ENCODE data around the gene PBOV1. TPM values are rescaled to one million over a fixed set of nuclear protein-coding genes. Genes with fewer than 3 reads are reported as not detected.

PBOV1 gene
- total and polyA plus RNA-seq, 12 donors, result not detected

DNA sequence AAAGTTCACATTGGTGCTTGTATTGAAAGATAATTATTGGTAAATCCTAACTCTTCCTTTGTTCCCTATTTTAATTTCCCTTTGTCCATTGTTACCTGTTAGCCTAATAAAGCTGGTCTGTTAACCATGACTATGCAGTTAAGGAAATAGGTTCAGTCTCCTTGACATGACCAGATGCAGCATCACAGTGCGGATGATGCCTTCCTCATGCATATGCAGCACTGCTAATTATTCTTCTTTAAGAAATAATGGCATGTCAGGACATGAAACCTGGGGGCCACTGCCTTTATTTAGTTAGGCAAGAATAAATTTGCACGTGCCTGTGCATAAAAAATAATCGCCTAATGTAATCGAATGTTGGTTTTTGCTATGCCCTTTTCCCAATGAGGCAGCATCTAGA lies 16.5 kb downstream of the PBOV1 start:
- intact Hi-C loops (cut with DNase I), result no loop called here
- TF ChIP-seq, protein P1, sequence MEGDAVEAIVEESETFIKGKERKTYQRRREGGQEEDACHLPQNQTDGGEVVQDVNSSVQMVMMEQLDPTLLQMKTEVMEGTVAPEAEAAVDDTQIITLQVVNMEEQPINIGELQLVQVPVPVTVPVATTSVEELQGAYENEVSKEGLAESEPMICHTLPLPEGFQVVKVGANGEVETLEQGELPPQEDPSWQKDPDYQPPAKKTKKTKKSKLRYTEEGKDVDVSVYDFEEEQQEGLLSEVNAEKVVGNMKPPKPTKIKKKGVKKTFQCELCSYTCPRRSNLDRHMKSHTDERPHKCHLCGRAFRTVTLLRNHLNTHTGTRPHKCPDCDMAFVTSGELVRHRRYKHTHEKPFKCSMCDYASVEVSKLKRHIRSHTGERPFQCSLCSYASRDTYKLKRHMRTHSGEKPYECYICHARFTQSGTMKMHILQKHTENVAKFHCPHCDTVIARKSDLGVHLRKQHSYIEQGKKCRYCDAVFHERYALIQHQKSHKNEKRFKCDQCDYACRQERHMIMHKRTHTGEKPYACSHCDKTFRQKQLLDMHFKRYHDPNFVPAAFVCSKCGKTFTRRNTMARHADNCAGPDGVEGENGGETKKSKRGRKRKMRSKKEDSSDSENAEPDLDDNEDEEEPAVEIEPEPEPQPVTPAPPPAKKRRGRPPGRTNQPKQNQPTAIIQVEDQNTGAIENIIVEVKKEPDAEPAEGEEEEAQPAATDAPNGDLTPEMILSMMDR (IDR thresholded peaks at IDR 0.05), result no peak
- no peak for DNase-seq
- 83 to 92% (median 88%) methylated on average over 4 of the region's 4 CpGs for WGBS, 4 donors
- no peaks in the 10 kb centered on the region for H3K36me3 ChIP-seq (replicated peaks in 1 of 2)
- no peaks in the 10 kb centered on the region for H3K4me1 ChIP-seq (replicated peaks in 1 of 2)
- H3K9me3 ChIP-seq (replicated peaks in 1 of 3), result no peaks in the 10 kb centered on the region
- no peaks in the 10 kb centered on the region for H3K27me3 ChIP-seq
- H3K27ac ChIP-seq, result no peak overlapping the region
- no peak overlapping the region for H3K4me3 ChIP-seq

DNA sequence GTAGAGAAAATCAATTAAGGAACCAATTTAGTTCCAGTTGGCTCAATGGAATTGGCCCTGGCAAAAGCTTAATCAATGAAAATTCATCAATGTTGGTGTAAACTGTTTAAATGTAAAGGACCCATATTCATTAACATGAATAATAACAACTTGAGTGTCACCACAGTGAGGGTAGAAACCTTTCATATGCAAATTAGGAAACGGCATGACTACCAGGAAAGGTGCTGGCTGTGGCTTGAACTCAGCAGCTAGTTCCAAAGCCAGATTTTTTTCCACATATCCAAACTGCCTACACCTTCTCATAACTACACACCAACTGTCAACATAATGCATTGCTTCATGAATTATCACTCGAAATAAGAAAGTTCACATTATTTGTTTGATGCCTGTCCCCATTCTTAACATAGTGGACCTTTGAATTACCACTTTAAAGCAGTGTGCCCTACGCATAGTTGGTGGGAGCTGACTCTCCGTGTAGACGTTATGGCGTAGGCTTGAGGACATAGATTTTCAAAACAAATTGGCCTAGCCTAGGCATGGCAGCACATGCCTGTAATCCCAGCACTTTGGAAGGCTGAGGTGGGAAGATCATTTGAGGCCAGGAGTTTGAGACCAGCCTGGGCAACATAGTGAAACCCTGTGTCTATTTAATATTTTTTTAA lies 19.7 kb downstream of the PBOV1 start:
- H3K4me1 ChIP-seq (replicated peaks in 1 of 2), result no peaks in the 10 kb centered on the region
- TF ChIP-seq POLR2A (IDR thresholded peaks at IDR 0.05), result no peak
- TF ChIP-seq, protein P1 (IDR thresholded peaks at IDR 0.05), result no peak
- no peaks in the 10 kb centered on the region for H3K9me3 ChIP-seq (replicated peaks in 1 of 3)
- intact Hi-C loops (cut with DNase I), result no loop called here
- WGBS, 4 donors, result 57 to 73% (median 65%) methylated on average over 6 of the region's 6 CpGs
- no peak for DNase-seq
- H3K27ac ChIP-seq, result no peak overlapping the region
- no peak overlapping the region for H3K4me3 ChIP-seq
- H3K36me3 ChIP-seq (replicated peaks in 1 of 2), result no peaks in the 10 kb centered on the region
- H3K27me3 ChIP-seq, result no peaks in the 10 kb centered on the region

DNA sequence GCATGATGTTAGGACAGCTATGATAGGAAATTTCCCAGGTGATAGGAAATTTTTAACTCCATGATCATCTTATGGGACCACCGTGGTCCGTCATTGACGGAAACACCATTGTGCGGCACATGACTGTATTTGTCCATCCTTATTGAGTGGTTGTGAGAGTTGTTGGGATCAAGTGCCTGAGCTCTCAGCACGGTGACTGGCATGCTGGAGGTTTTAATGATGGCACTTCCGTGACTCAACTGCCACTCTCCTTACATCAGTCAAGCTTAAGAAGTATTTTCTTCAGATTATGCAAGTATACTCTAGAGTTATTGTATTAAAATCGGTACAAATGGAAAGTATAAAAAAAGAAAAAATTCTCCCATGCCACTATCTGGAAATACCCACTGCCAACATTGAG lies 20.7 kb downstream of the PBOV1 start:
- Histone ChIP-seq H3K27ac (no peak overlapping the region), H3K27me3 (no peaks in the 10 kb centered on the region), H3K36me3 (replicated peaks in 1 of 2) (no peaks in the 10 kb centered on the region), H3K4me1 (replicated peaks in 1 of 2) (no peaks in the 10 kb centered on the region), H3K9me3 (replicated peaks in 1 of 3) (no peaks in the 10 kb centered on the region), H3K4me3 (no peak overlapping the region)
- intact Hi-C loops (cut with DNase I), result no loop called here
- WGBS, 4 donors, result 85 to 90% (median 89%) methylated on average over 7 of the region's 7 CpGs
- TF ChIP-seq, protein P1 (IDR thresholded peaks at IDR 0.05), result no peak
- no peak for TF ChIP-seq POLR2A (IDR thresholded peaks at IDR 0.05)
- DNase-seq, result no peak

DNA sequence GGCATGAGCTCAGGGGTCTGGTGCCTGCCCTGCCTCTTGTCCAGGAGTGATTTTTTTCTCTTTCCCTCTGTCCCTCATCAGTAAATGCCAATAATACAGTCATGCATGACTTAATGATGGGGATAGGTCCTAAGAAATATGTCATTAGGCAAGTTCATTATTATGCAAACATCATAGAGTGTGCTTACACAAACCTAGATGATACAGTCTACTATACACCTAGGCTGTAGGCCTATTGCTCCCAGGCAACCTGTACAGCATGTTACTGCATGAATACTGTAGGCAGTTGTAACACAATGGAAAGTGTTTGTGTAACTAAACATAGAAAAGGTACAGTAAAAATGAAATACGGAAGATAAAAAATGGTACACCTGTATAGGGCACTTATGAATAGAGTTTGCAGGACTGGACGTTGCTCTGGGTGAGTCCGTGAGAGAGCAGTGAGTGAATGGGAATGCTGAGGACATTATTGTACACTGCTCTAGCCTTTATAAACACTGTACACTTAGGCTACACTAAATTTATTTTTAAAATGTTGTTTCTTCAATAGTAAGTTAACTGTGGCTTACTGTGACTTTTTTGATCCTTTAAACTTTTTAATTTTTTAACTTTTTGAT lies 22.1 kb downstream of the PBOV1 start:
- H3K9me3 ChIP-seq (replicated peaks in 1 of 3), result no peaks in the 10 kb centered on the region
- H3K36me3 ChIP-seq (replicated peaks in 1 of 2), result no peaks in the 10 kb centered on the region
- TF ChIP-seq POLR2A (IDR thresholded peaks at IDR 0.05), result no peak
- TF ChIP-seq, protein P1 (IDR thresholded peaks at IDR 0.05), result no peak
- DNase-seq, result no peak
- H3K27ac ChIP-seq, result no peak overlapping the region
- intact Hi-C loops (cut with DNase I), result no loop called here
- WGBS, 4 donors, result 78 to 91% (median 85%) methylated on average over 3 of the region's 3 CpGs
- no peaks in the 10 kb centered on the region for H3K4me1 ChIP-seq (replicated peaks in 1 of 2)
- no peaks in the 10 kb centered on the region for H3K27me3 ChIP-seq
- no peak overlapping the region for H3K4me3 ChIP-seq
